OCI-LY7 (cell line): ENCODE results near the gene SNU13.

Experiments used
- CTCF ChIP-seq: fragments of 200-600 bp; sonication (generic); conservative IDR thresholded peaks from 2 replicates; pipeline ENCODE4 v1.5.1; 2014; ENCODE audit warnings: mild to moderate bottlenecking, antibody characterized with exemption, low read length, moderate library complexity, mixed read lengths
- EZH2phosphoT487 ChIP-seq: fragments of 200-600 bp; sonication (generic); IDR thresholded peaks from 2 replicates; pipeline ENCODE4 v1.6.1; 2018; ENCODE audit warnings: low read depth, borderline replicate concordance, mild to moderate bottlenecking, mixed run types, antibody characterized with exemption, low read length, moderate library complexity, mixed read lengths

- TF ChIP-seq CTCF = no peak
- TF ChIP-seq EZH2phosphoT487 = no peak
Observed at GRCh38 chr22:41683052-41683451, 5.6 kb downstream of the SNU13 start.
